Epithelial cell of proximal tubule (primary cell): ENCODE results near the gene TMEM260. TPM values are rescaled to one million over a fixed set of nuclear protein-coding genes. Genes with fewer than 3 reads are reported as not detected.

ENCODE experiments used
- DNase-seq: peaks from one replicate; pipeline ENCODE4 v3.0.0-alpha.2; 2011; ENCODE audit warnings: low read depth
- H3K4me3 ChIP-seq: 2 replicates; pipeline ENCODE4 v1.5.1; 2011; ENCODE audit warnings: low read depth, mild to moderate bottlenecking, low read length
- total RNA-seq: library from RNA; depleted of rRNA; stranded (reverse); fragments of >200 nt; gene quantifications from 2 replicates; pipeline ENCODE4 v1.2.3, GENCODE V29; 2015
- TF ChIP-seq, protein P1 (sequence below): conservative IDR thresholded peaks from 2 replicates; pipeline ENCODE4 v1.5.1; 2012; ENCODE audit warnings: low read depth, mild to moderate bottlenecking, low read length

The TMEM260 gene
- 6.0 and 15.9 TPM in 2 replicates for total RNA-seq

GRCh38 chr14:56579345-56580220, at the start of gene TMEM260:
TSS of gene TMEM260 (plus strand) at chr14:56579798. CDS start at chr14:56579915, 117 bp downstream.
- H3K4me3 ChIP-seq: peak within 1 kb of the TSS; percentile 99
- TF ChIP-seq, protein P1, sequence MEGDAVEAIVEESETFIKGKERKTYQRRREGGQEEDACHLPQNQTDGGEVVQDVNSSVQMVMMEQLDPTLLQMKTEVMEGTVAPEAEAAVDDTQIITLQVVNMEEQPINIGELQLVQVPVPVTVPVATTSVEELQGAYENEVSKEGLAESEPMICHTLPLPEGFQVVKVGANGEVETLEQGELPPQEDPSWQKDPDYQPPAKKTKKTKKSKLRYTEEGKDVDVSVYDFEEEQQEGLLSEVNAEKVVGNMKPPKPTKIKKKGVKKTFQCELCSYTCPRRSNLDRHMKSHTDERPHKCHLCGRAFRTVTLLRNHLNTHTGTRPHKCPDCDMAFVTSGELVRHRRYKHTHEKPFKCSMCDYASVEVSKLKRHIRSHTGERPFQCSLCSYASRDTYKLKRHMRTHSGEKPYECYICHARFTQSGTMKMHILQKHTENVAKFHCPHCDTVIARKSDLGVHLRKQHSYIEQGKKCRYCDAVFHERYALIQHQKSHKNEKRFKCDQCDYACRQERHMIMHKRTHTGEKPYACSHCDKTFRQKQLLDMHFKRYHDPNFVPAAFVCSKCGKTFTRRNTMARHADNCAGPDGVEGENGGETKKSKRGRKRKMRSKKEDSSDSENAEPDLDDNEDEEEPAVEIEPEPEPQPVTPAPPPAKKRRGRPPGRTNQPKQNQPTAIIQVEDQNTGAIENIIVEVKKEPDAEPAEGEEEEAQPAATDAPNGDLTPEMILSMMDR: peak; percentile 87
- peak; percentile 53 for DNase-seq

DNA sequence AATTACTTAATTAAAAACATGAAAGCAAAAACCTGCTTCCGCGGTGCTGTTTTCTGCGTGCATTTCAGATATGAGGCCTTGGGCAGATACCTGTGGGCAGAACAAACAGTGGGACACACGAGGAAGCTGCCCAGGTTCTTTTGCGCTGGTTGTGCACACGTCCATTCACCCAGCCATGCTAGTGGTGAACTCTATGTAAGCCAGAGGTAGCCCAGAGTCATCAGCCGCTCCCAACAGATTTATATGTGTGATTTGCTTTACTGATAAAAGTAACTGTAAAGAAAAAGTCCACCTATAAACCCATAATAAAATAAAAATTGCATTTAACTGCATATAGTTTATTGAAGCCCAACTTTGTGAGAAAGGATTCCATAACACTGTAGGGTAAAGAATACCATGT, 47.1 kb upstream of the TMEM260 start:
- TF ChIP-seq, protein P1: no peak
- no peak overlapping the region for H3K4me3 ChIP-seq
- DNase-seq: no peak

DNA sequence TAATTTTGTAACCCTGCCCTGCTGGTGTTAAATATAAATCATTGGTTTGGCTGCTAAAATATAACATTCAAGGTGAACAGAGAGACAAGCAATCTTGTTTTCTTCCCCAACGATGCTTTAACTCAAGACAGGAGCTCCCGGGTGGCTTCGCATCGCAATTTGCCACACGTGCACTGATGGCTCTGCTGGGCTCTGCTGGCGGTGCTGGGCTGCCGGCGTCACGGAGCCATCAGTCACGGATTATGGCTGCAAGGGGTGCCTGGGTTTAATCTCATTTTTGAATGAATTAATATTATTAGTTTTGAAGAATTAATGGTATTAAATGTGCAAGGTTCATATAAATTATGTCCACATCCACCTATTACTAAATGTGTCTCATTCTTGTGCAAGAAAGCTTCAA, 44.9 kb upstream of the TMEM260 start:
- TF ChIP-seq, protein P1: no peak
- no peak for DNase-seq
- H3K4me3 ChIP-seq: no peak overlapping the region

- H3K4me3 ChIP-seq: no peak overlapping the region
- no peak for DNase-seq
- TF ChIP-seq, protein P1: no peak
Observed at GRCh38 chr14:56539862-56540261, 39.7 kb upstream of the TMEM260 start.

DNA sequence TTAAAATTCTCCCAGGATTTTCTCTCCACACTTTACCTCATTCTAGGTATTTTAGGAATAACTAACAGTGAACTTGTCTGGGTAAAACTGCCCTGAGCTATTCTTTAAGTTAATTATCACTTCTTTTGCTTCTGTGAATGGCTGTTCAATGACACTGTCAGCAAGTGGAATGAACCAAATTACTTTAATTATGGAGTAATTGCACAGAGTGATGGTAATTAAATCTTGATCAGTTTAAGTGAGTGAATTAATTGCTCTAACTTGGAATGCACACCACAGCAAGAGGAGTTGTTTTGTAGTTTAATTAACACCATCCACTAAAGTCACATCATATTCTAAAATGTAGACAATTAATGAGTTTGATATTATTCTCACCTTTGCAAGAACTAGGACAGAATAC, 36.2 kb upstream of the TMEM260 start:
- H3K4me3 ChIP-seq: no peak overlapping the region
- TF ChIP-seq, protein P1: no peak
- DNase-seq: no peak

- TF ChIP-seq, protein P1: no peak
- no peak for DNase-seq
- H3K4me3 ChIP-seq: no peak overlapping the region
Observed at GRCh38 chr14:56549721-56550120, 29.9 kb upstream of the TMEM260 start.

- TF ChIP-seq, protein P1: peak; percentile 20
- no peak for DNase-seq
- no peak overlapping the region for H3K4me3 ChIP-seq
Observed at GRCh38 chr14:56552615-56553014, 27.0 kb upstream of the TMEM260 start.
